ENCODE measurements around the gene POLR2C.
"Not testable (repeated sequence)": the region's sequence is repeated elsewhere in the genome, so short reads cannot be mapped to it uniquely, and the experiment has no call there.

Gene POLR2C

DNA sequence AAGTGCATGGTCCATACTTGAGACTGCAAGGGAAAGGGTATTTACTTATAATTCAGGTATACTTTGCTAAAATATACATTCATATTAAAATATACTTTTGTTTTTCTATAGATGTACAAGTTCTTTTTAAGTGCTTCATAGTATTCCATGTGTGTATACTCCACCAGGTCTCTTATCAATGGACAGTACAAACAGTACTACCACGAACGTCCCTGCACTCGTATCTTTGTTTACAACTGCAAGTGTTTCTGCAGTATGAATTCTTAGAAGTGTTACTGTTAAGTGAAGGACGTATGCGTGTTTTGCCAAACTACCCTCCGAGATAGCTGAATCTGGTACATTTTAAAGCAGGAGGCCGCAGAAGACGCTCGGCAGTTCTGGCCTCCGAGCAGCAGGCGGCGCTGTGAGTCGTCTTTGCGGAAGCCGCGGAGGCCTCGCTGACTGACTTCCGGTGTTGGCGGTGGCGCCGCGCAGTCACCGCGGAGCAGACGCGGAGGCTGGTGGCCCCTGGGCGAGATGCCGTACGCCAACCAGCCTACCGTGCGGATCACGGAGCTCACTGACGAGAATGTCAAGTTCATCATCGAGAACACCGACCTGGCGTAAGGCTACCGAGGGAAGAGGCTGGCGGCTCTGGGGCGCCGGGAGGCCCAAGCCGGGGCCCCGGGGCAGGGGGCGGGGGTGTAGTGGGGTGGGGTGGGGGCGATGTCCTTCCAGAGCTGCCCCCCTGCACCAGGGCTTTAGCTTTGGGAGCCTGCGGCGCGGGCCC lies at the start of gene POLR2C:
POLR2C (plus strand) TSS at position 471 of the 769 bp plus-strand sequence; CDS start at position 517, 46 bp downstream.
- peak in 54 of 58 donors; percentile 44 to 88 (median 71) for DNase-seq

DNA sequence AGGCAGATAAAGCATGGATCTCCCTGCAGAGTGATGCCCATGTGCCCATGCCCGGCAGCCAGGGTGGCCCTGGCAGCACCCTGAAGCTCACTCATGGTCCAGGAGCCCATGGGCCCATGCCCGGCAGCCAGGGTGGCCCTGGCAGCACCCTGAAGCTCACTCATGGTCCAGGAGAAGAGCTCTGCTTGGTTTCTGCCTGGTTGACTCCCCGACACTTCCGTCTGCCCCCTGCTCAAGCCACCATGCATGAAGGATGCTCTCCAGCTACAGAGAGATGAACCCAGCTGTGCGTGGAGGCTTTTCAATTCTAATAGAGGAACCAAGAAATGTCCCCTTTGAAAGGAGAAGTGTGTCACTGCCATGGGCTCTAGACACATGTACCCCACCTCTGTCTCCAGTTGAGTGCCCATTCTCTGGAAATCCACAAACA lies 49.2 kb upstream of the POLR2C start:
- DNase-seq: no peak

DNA sequence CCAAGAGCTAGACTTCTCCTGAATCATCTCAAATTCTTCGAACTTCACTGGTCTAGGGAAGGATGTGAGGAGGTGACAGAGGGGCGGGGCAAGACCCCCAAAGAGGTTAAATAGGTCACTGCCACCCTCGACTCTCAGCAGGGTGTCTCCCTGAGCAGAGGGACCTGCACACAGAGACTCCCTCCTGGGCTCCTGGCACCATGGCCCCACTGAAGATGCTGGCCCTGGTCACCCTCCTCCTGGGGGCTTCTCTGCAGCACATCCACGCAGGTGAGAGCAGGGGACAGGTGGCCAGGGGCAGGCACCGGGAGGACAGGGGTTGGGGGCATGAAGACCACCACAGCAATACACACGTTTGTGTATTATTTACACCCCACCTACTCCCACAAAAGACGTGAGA lies 48.7 kb upstream of the POLR2C start:
- no peak for DNase-seq

DNA sequence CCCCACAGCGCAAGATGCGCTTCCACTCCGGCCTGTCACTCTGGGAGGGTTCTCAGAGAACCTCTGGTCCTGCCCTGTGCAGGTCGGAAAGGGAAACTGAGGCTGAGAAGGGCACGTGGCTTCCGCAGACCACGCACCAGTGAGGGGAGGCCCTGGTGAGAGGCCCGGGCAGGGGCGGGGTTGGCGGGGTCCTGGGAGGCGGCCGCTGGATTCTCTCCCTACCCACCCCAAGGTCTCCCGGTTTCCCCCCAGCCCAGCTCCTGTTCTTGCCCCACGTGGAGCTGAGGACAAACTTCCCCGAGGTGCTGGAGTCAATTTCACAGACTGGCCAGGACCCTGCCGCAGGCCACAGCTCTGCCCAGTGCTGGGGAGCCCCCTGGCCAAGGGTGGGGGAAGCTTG lies 46.4 kb upstream of the POLR2C start:
- DNase-seq: no peak

DNA sequence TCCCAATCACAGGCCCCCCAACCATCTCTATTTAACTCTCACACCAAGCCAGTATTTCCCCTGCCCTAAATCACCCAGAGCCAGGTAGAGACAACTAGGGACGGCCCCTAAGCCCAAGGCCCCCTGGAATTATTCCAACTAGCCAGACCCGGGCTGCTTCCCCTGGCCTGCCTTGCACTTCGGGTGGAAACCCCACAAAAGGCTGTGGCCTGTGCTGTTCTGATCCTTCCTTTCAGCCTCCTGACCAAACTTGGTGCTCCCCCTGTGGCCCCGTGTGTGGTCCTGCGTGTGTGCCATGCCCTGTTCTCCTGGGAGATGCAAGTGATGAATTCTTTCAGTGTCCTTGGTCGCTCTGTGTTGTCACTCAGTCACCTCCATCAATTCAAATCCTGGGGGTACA lies 43.0 kb upstream of the POLR2C start:
- no peak for DNase-seq

DNA sequence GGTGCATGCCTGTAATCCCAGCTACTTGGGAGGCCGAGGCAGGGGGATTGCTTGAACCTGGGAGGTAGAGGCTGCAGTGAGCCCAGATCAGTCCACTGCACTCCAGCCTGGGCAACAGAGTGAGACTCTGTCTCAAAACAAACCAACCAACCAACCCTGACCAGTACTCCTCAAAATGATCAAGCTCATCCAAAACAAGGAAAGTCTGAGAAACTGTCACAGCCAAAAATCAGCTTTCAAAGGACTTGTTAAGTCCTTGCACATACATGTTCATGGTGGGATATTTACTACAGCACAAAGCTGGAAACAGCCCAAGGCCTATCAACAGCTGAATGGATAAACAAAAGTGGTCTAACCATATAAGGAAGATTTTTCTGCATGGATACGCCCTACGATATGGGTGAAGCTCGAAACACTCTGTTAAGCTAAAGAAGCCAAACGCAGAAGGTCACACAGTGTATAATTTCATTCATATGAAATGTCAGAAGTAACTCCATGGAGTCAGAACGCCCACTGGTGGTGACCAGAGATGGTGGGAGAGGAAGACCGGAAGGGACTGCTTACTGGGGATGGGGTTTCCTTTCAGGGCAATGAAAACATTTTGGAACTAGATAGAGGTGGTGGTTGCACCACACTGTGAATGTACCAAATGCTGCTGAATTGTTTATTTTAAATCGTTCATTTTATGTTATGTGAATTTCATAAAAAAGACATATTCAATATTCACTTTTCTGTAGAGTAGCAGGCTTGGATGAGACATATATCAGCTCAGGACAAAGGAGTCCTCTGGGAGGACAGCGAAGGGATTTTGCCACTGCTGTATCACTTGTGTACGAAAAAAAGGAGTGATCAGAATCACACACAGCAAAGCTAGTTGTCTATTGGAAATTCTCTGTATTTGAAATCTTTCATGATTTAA lies 40.2 kb upstream of the POLR2C start:
- DNase-seq: peak in 1 of 58 donors; percentile 22

- DNase-seq: no peak
These were observed 39.3 kb upstream of the POLR2C start for GRCh38 chr16:57423152-57423551.

DNA sequence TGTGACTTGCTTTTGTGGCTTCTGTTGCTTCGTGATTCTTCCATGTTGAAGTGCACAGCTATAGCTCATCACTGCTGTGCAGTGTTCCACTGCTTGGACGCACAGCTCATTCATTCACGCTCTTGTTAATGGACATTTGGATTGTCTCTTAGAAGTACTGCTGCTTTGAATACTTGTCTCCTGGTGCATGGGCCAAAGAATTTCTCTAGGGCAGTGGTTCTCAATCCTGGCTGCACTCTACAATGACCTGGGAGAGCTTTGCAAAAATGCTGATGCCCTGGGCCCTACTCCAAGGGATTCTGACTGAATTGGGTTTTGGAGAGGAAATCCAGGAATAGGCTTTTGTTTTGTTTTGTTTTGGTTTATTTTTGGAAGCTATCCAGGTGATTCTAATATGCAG lies 37.9 kb upstream of the POLR2C start:
- peak in 1 of 58 donors; percentile 11 for DNase-seq

GRCh38 chr16:57426356-57426755 lies 36.1 kb upstream of the POLR2C start:
- no peak for DNase-seq

GRCh38 chr16:57427307-57427706 lies 35.2 kb upstream of the POLR2C start:
- DNase-seq: no peak

DNA sequence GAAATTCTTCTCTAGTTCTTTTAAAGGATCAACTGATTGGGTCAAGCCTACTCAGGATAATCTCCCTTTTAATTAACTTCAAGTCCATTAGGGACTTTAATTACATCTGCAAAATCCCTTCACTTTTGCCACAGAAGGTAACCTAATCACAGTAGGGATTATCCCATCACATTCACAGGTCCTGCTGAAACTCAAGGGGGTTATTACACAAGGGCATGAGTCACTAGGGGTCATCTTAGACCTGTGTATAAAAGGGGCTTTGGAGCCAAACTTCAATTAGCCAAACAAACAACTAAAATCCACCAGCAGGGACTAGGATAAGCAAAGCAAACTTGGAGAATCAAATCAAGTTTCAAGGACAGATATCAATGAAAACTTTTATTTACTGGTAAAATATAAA lies 34.7 kb upstream of the POLR2C start:
- no peak for DNase-seq

GRCh38 chr16:57430955-57431354 lies 31.5 kb upstream of the POLR2C start:
- DNase-seq: no peak

- no peak for DNase-seq
These were observed 30.0 kb upstream of the POLR2C start for GRCh38 chr16:57432505-57432904.

- no peak for DNase-seq
These were observed 29.5 kb upstream of the POLR2C start for GRCh38 chr16:57432989-57433388.

GRCh38 chr16:57434003-57434402 lies 28.5 kb upstream of the POLR2C start:
- DNase-seq: no peak

- DNase-seq: no peak
These were observed 26.6 kb upstream of the POLR2C start for GRCh38 chr16:57435838-57436237.

DNA sequence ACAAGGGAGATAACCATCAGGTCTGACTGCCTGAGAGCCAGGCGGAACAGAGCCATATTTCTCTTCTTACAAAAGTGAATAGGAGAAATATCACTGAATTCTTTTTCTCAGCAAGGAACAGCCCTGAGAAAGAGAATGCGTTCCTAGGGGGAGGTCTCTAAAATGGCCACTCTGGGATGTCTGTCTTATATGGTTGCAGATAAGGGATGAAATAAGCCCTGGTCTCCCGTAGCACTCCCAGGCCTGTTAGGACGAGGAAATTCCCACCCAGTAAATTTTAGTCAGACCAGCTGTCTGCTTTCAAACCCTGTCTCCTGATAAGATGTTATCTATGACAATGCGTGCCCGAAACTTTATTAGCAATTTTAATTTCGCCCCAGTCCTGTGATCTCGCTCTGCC lies 22.5 kb upstream of the POLR2C start:
- not testable (repeated sequence) for DNase-seq

GRCh38 chr16:57440551-57440950 lies 21.9 kb upstream of the POLR2C start:
- not testable (repeated sequence) for DNase-seq

- no peak for DNase-seq
These were observed 17.8 kb upstream of the POLR2C start for GRCh38 chr16:57444711-57445110.

DNA sequence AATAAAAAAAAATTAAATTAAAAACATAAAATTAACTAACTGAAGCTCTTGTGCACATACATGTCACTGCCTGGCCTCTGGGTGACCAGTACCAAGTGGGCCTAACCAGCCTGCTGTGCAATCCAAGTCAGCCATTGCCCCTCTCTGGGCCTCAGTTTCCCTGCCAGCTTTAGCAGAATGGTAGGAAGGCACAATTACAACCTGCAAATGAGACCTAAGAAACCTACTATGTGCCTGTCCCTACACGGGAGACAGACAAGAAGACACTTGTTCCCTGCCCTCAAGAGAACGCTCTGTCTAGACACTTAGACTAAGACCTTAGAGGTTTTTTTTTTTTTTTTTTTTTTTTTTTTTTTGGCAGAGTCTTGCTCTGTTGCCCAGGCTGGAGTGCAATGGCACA lies 17.0 kb upstream of the POLR2C start:
- DNase-seq: no peak

DNA sequence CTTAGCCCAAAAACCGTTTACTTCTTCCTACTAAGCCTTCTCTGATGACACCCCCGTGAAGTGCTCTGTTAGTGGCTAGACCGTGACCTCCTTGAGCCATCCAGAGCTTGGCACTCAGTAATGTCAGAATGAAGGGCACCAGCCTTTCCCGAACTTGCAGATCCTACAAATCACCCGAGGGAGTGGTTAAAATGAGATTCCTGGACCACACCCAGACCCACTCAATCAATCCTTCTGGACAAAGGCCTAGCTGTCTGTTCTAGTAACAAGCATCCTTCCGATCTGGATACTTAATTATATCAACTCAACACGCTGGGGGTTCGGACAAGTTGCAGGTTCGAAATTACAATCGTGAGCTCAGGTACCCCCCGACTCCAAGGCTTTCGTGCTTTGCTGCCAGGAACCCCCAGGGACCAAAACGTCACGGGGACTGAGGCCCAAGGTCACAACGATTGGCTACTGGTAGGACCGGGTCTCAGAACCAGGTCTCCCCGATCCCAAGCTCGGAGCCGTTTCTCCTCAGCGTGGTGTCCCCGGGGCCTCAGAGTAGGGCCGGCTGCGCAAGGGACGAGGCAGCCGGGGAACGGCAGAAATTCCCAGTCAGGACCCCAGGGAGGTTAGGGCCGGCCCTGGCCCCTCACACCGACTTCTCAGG lies 15.8 kb upstream of the POLR2C start:
- peak in 4 of 58 donors; percentile 42 to 59 (median 50) for DNase-seq
